ENCODE measurements around the gene JOSD2.

- TF ChIP-seq, protein P1, sequence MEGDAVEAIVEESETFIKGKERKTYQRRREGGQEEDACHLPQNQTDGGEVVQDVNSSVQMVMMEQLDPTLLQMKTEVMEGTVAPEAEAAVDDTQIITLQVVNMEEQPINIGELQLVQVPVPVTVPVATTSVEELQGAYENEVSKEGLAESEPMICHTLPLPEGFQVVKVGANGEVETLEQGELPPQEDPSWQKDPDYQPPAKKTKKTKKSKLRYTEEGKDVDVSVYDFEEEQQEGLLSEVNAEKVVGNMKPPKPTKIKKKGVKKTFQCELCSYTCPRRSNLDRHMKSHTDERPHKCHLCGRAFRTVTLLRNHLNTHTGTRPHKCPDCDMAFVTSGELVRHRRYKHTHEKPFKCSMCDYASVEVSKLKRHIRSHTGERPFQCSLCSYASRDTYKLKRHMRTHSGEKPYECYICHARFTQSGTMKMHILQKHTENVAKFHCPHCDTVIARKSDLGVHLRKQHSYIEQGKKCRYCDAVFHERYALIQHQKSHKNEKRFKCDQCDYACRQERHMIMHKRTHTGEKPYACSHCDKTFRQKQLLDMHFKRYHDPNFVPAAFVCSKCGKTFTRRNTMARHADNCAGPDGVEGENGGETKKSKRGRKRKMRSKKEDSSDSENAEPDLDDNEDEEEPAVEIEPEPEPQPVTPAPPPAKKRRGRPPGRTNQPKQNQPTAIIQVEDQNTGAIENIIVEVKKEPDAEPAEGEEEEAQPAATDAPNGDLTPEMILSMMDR (IDR thresholded peaks at IDR 0.05; ENCODE audit: insufficient read depth, low read length): no peak
- TF ChIP-seq GABPA (IDR thresholded peaks at IDR 0.05; ENCODE audit: low read depth) (no peak), POLR2AphosphoS5 (IDR thresholded peaks at IDR 0.05; ENCODE audit: low read depth) (no peak), SPI1 (IDR thresholded peaks at IDR 0.05; ENCODE audit: borderline replicate concordance, low read depth) (no peak)
- TF ChIP-seq, protein P2, sequence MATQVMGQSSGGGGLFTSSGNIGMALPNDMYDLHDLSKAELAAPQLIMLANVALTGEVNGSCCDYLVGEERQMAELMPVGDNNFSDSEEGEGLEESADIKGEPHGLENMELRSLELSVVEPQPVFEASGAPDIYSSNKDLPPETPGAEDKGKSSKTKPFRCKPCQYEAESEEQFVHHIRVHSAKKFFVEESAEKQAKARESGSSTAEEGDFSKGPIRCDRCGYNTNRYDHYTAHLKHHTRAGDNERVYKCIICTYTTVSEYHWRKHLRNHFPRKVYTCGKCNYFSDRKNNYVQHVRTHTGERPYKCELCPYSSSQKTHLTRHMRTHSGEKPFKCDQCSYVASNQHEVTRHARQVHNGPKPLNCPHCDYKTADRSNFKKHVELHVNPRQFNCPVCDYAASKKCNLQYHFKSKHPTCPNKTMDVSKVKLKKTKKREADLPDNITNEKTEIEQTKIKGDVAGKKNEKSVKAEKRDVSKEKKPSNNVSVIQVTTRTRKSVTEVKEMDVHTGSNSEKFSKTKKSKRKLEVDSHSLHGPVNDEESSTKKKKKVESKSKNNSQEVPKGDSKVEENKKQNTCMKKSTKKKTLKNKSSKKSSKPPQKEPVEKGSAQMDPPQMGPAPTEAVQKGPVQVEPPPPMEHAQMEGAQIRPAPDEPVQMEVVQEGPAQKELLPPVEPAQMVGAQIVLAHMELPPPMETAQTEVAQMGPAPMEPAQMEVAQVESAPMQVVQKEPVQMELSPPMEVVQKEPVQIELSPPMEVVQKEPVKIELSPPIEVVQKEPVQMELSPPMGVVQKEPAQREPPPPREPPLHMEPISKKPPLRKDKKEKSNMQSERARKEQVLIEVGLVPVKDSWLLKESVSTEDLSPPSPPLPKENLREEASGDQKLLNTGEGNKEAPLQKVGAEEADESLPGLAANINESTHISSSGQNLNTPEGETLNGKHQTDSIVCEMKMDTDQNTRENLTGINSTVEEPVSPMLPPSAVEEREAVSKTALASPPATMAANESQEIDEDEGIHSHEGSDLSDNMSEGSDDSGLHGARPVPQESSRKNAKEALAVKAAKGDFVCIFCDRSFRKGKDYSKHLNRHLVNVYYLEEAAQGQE (IDR thresholded peaks at IDR 0.05; ENCODE audit: insufficient replicate concordance, low read depth): no peak
Measured at GRCh38 chr19:50494186-50495019, 16.6 kb downstream of the JOSD2 start.

Measured in HL-60 (cell line).